HG03575 (cell line): Measurements from ENCODE around the gene EEF2.
"Not testable (repeated sequence)": the region's sequence is repeated elsewhere in the genome, so short reads cannot be mapped to it uniquely, and the experiment has no call there.

Experiments used
- ATAC-seq: cut with Tn5 transposase; IDR thresholded peaks from one replicate; pipeline ENCODE4 v1.9.1; 2021; ENCODE audit not compliant: unreplicated experiment, insufficient number of reproducible peaks, low FRiP score; ENCODE audit errors: extremely low read depth

Gene EEF2

DNA sequence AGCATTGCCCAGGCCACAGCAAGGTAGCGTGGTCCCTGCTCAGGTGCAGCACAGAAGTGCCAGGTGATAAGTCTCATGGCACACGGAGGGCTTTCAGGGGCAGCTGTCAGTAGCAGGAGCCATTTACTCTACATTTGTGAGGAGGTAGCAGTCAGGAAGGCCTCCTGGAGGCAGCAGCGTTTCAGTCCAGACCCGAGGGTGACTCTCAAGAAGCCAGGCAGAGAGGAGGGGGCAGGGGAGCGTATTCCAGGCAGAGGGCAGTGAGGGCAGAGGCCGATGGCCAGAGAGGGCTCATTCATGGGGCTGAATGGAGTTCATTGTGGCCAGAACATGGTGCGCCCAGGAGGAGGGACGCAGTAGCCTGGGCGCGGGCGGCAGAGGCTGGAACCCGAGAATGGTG is 31.2 kb upstream of the EEF2 start:
- ATAC-seq, result no peak

DNA sequence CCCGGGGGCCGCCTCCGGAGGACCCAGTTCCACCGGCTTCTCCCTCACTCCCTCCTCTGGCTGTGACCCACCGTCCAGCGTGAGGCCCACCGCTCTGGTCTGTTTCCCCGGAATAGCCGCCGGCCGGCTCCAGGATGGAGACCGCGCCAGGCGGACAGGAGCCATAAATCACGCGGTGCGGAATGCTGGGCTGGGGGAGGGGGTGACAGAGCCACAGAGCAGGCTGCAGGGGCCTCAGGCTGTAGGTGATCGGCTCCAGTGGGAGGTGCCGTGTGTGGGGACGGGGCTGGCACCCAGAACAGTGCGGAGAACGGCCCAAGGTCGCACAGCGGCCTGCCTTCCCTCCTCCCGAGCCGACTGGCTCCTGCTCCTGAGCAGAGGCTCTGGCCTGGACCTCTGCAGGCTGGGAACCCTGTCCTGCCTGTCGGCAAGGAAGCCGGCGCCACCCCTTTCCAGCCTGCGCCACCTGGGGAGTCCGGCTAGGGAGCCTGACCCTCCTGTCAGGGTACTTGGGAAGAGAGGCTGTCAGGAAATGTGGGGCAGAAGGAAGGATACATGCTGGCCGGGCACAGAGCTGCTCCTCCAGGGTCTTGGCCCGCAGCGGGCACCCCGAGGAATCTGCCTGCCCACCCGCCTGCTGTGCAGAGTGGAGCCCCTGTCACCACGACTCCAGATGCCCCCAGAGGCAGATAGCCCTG is 30.6 kb upstream of the EEF2 start:
- ATAC-seq, result no peak

DNA sequence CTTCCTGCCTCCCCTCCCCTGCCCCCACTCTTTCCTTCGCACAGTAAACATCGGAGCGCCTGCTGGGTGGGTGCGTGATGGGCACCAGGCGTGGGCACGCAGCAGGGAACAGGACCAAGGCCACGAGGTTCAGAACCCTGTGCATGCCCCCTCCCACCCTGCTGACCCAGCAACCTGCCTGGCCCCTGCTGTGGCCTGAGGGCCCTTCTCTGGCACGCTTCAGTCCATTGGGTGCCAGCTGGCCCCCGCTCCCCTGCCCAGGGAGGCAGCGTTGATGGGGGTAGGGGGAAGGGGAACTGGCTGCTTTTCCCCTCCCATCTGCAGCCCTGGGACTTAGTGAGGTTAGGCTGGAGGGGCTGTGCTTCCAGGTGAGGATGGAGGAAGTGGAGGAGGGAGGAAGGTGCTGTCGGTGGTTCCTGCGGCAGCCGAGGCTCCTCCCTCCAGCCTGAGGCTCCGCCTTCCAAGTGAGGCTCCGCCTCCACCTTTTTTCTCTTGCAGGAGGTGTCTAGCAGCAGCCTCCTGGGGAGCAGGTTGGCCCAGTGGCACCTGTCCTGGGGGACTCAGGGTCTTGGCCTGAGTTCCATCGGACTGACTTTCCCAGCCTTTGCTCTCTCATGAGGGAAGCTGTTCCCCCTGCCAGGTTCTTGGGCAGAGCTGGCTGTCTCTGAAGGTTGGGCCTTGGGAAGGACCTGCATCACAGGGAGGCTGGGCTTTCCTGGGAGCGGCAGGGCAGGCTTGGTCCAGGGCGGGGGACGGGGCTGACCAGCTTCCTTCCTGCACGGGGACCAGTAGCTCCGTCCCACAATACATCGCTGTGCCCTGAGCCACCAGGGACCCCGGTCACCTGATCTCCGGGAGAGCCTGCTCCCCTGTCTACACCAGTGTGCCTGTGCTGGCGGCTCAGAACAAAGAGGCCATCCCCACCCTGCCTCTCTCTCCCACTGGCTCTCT is 29.6 kb upstream of the EEF2 start:
- ATAC-seq, result no peak

DNA sequence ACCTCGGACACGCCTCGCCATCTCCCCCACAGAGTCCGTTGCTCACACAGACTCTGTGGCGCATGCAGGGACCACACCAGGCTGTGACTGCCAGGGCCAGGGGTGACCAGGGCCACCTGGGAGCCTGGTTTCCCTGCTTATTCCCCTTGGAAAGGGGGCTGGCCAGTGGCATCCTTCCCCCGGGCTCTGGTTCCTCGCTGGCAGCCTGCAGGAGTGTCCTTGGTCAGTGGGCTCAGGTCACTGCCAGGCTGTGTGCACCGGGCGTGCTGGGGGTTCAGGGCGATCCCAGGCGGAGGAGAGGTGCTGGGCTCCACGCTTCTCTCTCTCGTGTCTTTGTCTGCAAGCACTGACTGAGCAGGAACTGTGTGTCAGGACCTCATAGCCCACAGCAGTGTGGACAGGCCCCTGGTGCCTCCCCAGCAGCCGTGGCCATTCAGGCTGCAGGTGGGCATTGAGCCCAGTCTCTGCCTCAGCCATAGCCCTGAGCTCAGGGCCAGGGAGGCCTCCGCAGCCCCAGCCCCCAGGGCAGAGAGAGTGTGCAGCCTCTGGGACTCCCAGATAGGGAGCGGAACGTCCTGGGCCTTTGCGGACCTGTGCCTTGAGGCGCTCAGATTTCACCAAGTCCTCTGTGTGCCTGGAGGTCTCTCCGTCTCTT is 28.8 kb upstream of the EEF2 start:
- no peak for ATAC-seq

DNA sequence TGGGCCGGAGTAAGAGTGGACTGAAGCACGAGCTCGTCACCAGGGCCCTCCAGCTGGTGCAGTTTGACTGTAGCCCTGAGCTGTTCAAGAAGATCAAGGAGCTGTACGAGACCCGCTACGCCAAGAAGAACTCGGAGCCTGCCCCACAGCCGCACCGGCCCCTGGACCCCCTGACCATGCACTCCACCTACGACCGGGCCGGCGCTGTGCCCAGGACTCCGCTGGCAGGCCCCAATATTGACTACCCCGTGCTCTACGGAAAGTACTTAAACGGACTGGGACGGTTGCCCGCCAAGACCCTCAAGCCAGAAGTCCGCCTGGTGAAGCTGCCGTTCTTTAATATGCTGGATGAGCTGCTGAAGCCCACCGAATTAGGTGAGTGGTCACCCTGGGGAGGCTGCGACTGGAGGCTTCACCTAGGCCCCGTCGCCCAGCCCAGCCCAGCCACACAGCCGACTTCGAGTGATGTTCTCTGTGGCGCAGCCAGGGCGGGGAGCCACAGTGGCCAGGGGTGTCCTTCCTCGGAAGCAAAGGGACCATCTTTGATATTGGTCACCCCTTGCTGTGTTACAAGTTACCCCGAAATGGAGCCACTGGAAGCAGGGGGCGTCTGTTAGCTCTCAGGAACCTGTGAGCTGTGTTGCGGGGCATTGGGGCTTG is 27.8 kb upstream of the EEF2 start:
- ATAC-seq, result no peak

DNA sequence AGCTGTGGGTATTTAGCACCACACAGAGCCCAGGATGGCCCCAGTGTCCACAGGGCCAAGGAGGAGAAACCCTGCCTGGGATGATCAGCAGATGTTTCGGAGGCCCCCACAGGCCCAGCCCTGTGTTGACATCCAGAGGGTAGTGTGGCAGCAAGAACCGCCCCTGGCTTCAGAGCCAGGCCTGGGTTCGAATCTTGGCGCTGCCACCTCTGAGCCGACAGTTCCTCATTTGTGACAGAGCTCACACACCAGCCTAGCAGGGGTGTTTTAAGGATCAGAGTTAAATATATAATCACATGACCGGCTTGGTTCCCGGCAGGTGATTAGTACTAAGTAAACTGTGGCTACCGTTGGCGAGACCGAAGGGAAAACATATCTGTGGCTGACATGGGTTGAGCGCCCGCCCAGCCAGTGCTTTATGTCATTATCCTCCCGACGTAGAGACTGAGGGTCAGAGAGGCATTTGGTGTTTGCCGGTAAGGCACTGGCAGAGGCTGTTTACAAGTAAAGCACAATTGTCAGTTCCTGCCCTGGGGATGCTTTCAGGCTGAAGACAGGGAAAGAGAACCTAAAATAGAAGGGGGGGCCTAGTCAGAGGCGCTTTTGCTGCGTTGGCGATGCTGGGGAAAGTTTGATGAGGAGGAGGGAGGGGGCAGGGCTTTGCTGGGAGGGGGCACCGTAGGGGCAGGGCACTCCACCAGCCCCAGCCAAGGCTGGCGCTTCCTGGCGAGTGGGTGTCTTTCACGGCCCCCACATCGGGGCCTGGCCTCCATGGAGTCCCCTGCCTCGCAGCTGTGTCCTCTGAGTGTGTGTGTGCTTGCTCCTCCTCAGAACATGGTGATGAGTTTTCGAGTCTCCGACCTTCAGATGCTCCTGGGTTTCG is 27.1 kb upstream of the EEF2 start:
- no peak for ATAC-seq

DNA sequence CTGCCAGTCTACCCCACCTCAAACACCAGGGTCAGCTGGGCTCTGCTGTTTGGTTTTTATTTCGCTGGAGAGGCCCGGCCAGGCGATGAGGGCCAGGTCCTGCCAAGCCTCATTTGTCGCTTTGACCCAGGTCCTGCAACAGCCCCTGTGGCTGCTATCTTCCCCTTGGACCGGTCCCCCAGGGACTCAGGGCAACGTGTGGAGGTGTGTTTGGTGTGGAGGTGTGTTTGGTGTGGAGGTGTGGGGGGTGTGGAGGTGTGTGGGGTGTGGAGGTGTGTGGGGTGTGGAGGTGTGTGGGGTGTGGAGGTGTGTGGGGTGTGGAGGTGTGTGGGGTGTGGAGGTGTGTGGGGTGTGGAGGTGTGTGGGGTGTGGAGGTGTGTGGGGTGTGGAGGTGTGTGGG is 26.2 kb upstream of the EEF2 start:
- not testable (repeated sequence) for ATAC-seq

DNA sequence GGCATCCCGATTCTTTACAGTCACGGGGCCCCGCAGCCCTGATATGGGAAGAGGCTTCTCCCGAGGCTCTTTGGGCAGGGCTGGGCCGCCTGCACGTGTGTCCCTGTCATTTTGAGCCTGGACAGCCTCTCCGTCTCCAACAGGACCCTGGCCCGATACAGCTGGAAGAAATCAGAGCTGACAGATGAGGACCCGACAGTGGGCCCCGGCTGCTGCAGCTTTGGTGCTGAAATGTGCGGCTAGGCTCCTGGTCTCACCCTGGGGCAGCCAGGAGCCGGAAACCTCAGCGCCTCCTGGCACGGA is 25.5 kb upstream of the EEF2 start:
- no peak for ATAC-seq

DNA sequence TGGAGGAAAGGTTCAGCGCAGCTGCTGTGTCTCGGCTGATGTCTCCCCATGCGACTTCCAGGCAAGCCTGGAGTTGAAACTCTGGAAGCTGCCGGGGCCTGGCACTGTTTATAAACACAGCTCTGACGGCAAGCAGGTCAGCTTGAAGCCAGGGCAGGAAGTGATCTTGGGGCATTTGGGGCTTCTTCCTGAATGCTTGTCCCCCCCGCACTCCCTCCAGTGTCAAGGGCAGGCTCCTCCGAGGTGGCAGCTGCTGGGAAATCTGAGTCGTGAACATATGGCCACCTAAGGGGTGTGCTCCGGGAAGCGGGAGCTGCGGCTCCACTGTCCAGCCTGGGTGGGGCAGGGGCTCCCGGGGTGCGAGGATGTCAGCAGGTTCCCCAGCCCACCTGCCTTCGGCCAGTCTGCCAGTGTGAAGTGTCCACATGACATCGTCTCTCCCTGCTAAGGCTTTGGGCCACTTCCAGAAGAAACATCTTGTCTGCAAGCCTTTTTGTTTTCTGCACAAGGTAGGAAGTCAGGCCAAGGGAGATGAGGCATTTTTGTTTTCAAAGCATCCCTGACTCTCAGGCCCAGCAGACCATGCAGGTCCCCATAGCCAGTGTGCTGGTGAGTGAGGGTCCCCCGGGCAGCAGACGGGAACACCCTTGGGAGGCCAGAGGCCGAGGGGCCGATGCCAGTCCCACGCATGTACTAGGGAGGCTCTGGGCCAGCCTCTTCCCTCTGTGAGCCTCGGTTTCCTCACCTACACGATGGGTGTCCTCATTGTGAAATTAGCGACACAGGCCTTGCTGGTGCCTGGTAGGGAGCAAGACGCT is 24.9 kb upstream of the EEF2 start:
- ATAC-seq, result no peak

DNA sequence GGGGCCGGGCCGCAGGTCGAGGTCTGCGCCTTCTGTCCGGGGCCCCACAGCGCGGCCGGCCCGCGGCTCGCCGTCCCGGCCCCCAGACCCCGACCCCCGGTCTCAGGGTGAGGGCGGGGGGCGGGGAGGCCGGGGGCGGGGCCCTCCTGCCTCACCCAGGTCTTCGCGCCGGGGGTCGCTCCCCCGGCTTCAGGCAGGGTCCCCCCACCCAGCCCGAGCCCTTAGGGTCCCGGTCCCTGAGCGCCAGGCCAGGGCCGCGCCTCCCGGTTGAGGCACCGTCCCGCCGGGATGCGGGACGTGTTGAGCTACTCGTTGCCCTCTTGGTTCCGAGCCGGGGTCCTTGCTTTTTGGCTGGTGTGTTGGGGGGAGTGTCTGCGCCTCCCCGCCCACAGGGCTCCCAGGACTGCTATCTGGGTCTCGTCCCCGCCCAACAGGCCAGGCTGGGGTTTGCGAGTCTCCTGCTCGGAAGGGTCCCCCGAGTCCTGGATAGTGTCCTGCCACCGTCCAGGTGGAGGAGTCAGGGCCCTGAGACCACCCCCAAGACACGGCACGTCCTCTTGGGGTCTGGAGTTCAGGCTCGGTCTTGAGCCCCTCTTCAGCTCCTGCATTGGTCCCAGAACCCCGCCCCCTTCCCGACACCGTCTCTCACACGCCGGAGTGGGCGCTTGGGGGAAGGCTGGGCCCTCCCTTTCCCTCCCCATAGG is 22.7 kb upstream of the EEF2 start:
- no peak for ATAC-seq

DNA sequence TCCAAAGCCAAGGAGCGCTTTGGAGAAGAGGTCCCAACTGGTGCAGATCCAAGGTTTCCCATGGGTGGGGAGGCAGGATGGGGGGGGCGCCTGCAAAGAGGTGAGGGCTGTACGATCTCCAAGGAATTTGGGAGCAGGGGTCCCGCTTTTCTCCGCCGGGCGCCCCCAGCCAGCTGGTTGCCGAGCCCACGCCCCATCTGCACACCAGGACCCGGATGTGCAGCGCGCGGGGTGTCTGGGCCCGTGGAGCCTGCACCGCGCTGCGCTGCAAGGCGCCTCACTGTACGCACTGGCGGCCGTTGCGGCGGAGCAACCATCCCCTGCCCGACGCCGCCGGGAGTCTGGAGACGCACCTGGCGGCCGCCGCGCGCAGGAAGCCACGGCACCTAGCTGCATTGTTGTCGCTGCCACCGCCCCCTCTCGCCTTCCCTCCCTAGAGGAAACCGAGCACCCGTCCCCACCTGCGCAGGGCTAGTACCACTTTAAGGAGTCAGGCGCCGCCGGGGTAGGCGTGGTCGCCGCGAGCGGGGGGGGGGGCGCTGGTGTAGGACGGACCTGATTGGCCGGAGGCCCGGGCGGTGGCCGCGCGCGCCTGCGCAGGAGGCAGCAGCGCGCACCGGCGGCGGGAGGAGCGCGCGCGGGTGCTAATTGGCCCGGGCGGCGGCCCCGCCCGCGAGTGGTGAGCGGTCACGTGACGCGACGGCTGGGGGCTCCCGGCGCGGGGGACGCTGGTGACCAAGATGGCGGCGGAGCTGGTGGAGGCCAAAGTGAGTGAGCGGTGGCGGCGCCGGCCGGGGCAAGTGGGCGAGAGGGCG is 22.0 kb upstream of the EEF2 start, which contains the start of gene PIAS4:
PIAS4 (plus strand) TSS at position 716 of the 815 bp plus-strand sequence; CDS start at position 741, 25 bp downstream.
- ATAC-seq, result no peak

DNA sequence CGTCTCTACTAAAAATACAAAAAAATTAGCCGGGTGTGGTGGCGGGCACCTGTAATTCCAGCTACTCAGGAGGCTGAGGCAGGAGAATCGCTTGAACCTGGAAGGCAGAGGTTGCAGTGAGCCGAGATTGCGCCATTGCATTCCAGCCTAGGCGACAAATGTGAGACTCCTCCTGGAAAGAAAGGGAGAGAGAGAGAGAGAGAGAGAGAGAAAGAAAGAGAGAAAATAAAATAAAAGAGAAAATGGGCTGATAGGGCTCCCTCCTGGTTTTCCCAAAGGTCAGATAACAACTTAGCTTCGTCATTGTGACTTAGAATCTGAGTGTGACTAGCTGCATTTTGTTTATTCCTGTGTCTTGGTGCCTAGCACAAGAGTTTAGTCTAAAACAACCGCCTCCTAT is 20.2 kb upstream of the EEF2 start:
- ATAC-seq, result not testable (repeated sequence)

DNA sequence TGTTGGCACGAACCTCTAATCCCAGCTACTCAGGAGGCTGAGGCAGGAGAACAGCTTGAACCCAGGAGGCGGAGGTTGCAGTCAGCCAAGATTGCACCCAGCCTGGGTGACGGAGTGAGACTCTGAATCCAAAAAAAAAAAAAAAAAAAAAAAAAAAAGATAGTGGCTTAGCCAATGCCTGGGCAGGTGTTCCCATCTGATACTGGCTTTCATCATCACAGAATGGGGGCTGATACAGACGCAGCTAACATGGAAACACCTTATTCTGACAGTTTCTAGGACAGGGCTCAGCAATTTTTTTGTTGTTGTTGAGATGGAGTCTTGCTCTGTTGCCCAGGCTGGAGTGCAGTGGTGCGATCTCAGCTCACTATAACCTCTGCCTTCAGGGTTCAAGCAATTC is 15.5 kb upstream of the EEF2 start:
- ATAC-seq, result not testable (repeated sequence)

DNA sequence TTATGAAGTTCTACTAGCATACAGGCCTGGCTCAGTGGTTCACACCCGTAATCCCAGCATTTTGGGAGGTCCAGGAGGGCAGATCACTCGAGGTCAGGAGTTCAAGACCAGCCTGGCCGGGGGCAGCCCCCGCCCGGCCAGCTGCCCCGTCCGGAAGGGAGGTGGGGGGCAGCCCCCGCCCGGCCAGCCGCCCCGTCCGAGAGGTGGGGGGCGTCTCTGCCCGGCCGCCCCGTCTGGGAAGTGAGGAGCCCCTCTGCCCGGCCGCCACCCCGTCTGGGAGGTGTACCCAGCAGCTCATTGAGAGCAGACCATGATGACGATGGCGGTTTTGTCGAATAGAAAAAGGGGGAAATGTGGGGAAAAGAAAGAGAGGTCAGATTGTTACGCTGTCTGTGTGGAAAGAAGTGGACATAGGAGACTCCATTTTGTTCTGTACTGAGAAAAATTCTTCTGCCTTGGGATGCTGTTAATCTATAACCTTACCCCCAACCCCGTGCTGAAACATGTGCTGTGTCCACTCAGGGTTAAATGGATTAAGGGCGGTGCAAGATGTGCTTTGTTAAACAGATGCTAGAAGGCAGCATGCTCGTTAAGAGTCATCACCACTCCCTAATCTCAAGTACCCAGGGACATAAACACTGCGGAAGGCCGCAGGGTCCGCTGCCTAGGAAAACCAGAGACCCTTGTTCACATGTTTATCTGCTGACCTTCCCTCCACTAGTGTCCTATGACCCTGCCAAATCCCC is 13.6 kb upstream of the EEF2 start:
- ATAC-seq, result not testable (repeated sequence)

DNA sequence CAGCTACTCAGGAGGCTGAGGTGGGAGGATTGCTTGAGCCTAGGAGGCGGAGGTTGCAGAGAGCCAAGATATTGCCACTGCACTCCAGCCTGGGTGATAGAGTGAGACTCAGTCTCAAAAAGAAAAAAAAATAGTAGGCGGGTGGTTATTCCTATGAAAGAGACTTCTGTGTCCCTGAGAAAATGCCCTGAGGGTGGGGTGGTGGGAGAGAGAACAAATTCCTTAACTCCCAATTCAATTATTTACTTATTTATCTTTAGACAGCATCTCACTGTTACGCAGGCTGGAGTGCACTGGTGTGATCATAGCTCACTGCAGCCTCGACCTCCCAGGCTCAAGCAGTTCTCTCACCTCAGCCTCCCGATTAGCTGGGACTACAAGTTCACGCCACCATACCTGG is 10.3 kb upstream of the EEF2 start:
- ATAC-seq, result no peak

DNA sequence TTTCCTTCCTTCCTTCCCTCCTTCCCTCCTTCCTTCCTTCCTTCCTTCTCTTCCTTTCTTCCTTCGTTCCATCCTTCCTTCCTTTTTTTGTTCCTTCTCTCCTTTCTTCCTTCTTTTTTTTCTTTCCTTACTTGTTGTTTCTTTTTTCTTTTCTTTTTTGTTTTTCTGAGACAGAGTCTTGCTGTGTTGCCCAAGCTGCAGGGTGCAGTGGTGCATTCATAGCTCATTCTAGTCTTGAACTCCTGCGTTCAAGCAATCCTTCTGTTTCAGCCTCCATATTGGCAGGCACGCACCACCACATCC is 5.5 kb upstream of the EEF2 start:
- no peak for ATAC-seq
